ENCODE measurements around the gene PPP2R2D. TPM values are rescaled to one million over a fixed set of nuclear protein-coding genes. Genes with fewer than 3 reads are reported as not detected.

PPP2R2D gene
- total RNA-seq, 1 experiment from 2014 or later: 41.0 TPM

DNA sequence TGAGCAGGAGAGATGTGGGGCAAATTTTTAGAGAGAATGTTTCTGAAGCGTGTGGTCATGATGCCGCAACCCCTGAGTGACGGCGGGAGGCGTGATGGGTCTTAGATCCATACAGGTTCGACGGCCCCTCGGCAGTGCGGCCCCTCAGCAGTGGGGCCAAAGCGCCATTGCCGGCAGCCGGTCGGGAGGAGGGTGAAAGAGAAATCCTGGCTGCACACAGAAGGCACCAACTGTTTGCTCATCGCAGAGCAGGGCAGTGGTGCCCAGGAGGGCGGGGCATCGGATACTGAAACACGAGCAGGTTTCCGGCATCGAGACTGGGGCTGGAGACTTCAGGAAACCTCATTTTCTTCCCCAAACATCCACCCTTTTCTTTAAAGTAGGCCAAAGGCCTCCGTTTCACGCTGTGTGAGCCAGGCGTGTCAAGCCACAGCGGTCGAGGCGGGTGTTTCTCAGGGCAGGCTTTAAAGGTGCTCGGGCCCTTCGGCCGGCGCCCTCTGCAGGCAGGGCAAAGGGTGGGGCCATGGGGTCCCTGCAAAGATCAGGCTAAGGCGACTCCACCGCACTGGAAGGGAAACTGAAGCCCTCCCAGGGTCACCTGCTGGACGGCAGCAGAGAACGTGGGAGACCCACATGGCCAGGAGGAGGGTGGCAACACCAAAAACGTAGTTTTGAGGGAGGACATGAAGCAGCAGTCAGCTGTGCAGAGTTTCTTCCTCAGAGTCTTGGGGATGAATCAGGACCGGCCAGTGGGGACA, 42.0 kb upstream of the PPP2R2D start:
- TF ChIP-seq, protein P1, sequence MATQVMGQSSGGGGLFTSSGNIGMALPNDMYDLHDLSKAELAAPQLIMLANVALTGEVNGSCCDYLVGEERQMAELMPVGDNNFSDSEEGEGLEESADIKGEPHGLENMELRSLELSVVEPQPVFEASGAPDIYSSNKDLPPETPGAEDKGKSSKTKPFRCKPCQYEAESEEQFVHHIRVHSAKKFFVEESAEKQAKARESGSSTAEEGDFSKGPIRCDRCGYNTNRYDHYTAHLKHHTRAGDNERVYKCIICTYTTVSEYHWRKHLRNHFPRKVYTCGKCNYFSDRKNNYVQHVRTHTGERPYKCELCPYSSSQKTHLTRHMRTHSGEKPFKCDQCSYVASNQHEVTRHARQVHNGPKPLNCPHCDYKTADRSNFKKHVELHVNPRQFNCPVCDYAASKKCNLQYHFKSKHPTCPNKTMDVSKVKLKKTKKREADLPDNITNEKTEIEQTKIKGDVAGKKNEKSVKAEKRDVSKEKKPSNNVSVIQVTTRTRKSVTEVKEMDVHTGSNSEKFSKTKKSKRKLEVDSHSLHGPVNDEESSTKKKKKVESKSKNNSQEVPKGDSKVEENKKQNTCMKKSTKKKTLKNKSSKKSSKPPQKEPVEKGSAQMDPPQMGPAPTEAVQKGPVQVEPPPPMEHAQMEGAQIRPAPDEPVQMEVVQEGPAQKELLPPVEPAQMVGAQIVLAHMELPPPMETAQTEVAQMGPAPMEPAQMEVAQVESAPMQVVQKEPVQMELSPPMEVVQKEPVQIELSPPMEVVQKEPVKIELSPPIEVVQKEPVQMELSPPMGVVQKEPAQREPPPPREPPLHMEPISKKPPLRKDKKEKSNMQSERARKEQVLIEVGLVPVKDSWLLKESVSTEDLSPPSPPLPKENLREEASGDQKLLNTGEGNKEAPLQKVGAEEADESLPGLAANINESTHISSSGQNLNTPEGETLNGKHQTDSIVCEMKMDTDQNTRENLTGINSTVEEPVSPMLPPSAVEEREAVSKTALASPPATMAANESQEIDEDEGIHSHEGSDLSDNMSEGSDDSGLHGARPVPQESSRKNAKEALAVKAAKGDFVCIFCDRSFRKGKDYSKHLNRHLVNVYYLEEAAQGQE (IDR thresholded peaks at IDR 0.05; ENCODE audit: insufficient read depth in 1 of 2, low read depth in 2 of 2, low read length in 1 of 2): no peak
- TF ChIP-seq POLR2AphosphoS5 (IDR thresholded peaks at IDR 0.05; ENCODE audit: low read depth, low read length): no peak
- TF ChIP-seq SIN3A (IDR thresholded peaks at IDR 0.05; ENCODE audit: borderline replicate concordance, insufficient read depth, low read depth, low read length): no peak
- no peak for TF ChIP-seq TCF7L2 (IDR thresholded peaks at IDR 0.05; ENCODE audit: low read depth, low read length)
- TF ChIP-seq, protein P2, sequence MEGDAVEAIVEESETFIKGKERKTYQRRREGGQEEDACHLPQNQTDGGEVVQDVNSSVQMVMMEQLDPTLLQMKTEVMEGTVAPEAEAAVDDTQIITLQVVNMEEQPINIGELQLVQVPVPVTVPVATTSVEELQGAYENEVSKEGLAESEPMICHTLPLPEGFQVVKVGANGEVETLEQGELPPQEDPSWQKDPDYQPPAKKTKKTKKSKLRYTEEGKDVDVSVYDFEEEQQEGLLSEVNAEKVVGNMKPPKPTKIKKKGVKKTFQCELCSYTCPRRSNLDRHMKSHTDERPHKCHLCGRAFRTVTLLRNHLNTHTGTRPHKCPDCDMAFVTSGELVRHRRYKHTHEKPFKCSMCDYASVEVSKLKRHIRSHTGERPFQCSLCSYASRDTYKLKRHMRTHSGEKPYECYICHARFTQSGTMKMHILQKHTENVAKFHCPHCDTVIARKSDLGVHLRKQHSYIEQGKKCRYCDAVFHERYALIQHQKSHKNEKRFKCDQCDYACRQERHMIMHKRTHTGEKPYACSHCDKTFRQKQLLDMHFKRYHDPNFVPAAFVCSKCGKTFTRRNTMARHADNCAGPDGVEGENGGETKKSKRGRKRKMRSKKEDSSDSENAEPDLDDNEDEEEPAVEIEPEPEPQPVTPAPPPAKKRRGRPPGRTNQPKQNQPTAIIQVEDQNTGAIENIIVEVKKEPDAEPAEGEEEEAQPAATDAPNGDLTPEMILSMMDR (IDR thresholded peaks at IDR 0.05): no peak; the same call in 1 of the 2 replicates
- ChIA-PET POLR2A (no interaction called here), CTCF (no interaction called here)
- no peak for ATAC-seq
- BruUV-seq (replicated peaks): no TSS peak
- H3K9me3 ChIP-seq (ENCODE audit: control insufficient read depth, insufficient read depth, low read depth, low read length): no peaks in the 10 kb centered on the region
- H3K27ac ChIP-seq (ENCODE audit: low read length): no peak overlapping the region
- no peaks in the 10 kb centered on the region for H3K36me3 ChIP-seq (ENCODE audit: control insufficient read depth, insufficient read depth, low read length)
- intact Hi-C loops (cut with micrococcal nuclease; ENCODE audit: unreplicated experiment): no loop called here
- H3K27me3 ChIP-seq (ENCODE audit: control insufficient read depth, insufficient read depth, low read length): peaks cover 25% of the 10 kb centered on the region
- in situ Hi-C loops (cut with HindIII; ENCODE audit: low pct_unique_long_range_greater_than_20kb, low sequenced_read_pairs): no loop called here
- H3K4me3 ChIP-seq (ENCODE audit: low read depth in 2 of 2, low read length in 2 of 2): no peak overlapping the region
- H3K4me1 ChIP-seq (ENCODE audit: control insufficient read depth, insufficient read depth, low read length): no peaks in the 10 kb centered on the region
- DNase-seq (ENCODE audit: low read depth, low spot score): no peak

DNA sequence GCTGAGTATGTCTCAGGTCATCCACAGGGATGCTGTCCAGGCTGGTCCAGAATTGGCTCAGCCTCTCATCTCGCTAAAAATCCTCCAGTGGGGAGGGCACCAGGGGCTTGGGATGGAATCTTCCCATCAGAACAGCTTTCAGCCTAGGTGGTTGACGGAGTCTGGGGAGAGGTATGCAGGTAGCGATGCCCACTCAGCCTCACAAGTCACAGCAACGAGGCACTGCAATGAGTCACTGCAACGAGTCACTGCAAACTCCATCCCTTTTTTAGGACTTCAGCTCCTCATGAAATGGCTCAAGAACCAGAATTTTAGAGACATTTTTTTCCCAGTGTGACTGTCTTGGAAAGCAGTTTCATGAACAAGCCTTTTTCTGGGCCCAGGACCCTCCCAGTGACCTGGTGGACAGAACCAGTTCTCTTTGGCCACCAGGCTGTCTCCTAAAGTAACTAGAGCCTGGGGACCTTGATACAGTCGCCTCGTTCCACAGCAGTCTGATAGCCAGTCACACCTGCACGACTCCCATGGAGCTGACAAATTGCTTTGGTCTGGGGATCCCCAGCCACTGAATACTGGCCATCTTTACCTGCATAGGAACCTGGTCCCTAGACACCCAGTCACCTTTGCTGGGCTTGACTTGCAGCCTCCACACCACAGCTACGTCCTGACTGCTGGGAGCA, 41.3 kb upstream of the PPP2R2D start:
- intact Hi-C loops (cut with micrococcal nuclease; ENCODE audit: unreplicated experiment) (no loop called here), in situ Hi-C loops (cut with HindIII; ENCODE audit: low pct_unique_long_range_greater_than_20kb, low sequenced_read_pairs) (no loop called here)
- no peak overlapping the region for H3K27ac ChIP-seq (ENCODE audit: low read length)
- peaks cover 26% of the 10 kb centered on the region for H3K27me3 ChIP-seq (ENCODE audit: control insufficient read depth, insufficient read depth, low read length)
- ATAC-seq (no peak), DNase-seq (ENCODE audit: low read depth, low spot score) (no peak)
- no TSS peak for BruUV-seq (replicated peaks)
- ChIA-PET POLR2A (no interaction called here), CTCF (no interaction called here)
- H3K4me3 ChIP-seq (ENCODE audit: low read depth in 2 of 2, low read length in 2 of 2): no peak overlapping the region
- H3K9me3 ChIP-seq (ENCODE audit: control insufficient read depth, insufficient read depth, low read depth, low read length): no peaks in the 10 kb centered on the region
- TF ChIP-seq SIN3A (IDR thresholded peaks at IDR 0.05; ENCODE audit: borderline replicate concordance, insufficient read depth, low read depth, low read length) (no peak), POLR2AphosphoS5 (IDR thresholded peaks at IDR 0.05; ENCODE audit: low read depth, low read length) (no peak), TCF7L2 (IDR thresholded peaks at IDR 0.05; ENCODE audit: low read depth, low read length) (no peak)
- TF ChIP-seq, protein P2 (IDR thresholded peaks at IDR 0.05): no peak
- TF ChIP-seq, protein P1 (IDR thresholded peaks at IDR 0.05; ENCODE audit: insufficient read depth in 1 of 2, low read depth in 2 of 2, low read length in 1 of 2): no peak
- H3K36me3 ChIP-seq (ENCODE audit: control insufficient read depth, insufficient read depth, low read length): no peaks in the 10 kb centered on the region
- H3K4me1 ChIP-seq (ENCODE audit: control insufficient read depth, insufficient read depth, low read length): no peaks in the 10 kb centered on the region
